ENCODE data around the gene AVPR2.

Gene AVPR2

DNA sequence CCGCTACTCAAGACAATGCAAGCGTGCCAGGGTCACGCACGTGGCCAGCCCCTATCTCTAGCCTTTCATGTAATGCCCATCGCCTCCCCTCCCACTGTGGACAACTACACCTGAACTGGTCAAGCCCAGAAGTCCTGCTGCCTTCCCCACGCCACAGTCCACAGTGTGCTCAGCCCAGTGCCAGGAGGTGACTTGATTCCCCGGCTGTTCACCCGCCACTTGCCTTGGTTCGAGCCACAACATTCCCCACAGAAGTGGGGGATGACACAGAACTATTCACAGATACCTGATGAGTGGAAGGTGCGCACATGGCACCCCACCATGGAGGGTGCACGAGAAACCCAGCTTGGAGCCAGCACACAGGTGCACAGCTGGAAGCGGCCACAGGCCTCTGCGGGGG lies 14.8 kb downstream of the AVPR2 start:
- no peaks in the 10 kb centered on the region for H3K27me3 ChIP-seq
- no peaks in the 10 kb centered on the region for H3K36me3 ChIP-seq
- TF ChIP-seq, protein P1, sequence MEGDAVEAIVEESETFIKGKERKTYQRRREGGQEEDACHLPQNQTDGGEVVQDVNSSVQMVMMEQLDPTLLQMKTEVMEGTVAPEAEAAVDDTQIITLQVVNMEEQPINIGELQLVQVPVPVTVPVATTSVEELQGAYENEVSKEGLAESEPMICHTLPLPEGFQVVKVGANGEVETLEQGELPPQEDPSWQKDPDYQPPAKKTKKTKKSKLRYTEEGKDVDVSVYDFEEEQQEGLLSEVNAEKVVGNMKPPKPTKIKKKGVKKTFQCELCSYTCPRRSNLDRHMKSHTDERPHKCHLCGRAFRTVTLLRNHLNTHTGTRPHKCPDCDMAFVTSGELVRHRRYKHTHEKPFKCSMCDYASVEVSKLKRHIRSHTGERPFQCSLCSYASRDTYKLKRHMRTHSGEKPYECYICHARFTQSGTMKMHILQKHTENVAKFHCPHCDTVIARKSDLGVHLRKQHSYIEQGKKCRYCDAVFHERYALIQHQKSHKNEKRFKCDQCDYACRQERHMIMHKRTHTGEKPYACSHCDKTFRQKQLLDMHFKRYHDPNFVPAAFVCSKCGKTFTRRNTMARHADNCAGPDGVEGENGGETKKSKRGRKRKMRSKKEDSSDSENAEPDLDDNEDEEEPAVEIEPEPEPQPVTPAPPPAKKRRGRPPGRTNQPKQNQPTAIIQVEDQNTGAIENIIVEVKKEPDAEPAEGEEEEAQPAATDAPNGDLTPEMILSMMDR (IDR thresholded peaks at IDR 0.05; ENCODE audit: low read depth, low read length): no peak
- no peak overlapping the region for H3K4me3 ChIP-seq (ENCODE audit: low read depth, low read length)
- peaks cover 26% of the 10 kb centered on the region for H3K4me1 ChIP-seq
- H3K9me3 ChIP-seq: no peaks in the 10 kb centered on the region
- DNase-seq: no peak

DNA sequence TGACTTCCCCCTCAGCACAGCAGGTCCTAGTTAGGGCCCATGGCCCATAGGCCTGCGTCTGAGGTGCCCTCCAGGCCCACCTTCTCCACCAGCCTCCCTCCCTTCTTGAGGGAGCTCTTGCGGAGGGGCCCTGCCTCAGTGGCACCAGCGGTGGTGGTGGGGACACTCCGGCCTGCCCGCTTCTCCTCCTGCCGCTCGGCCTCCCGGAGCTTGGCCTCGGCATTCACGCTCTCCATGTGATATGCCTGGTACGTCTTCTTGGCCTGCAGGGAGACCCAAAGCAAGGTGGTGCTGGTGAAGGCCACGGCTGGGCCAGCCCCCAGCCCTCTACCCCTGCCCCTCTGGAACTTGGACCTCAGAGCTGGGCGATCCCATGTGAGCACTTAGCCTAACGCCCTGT lies 16.1 kb downstream of the AVPR2 start:
- Histone ChIP-seq H3K36me3 (no peaks in the 10 kb centered on the region), H3K4me3 (ENCODE audit: low read depth, low read length) (no peak overlapping the region), H3K27me3 (no peaks in the 10 kb centered on the region), H3K9me3 (no peaks in the 10 kb centered on the region), H3K4me1 (peaks cover 30% of the 10 kb centered on the region)
- DNase-seq: no peak
- TF ChIP-seq, protein P1 (IDR thresholded peaks at IDR 0.05; ENCODE audit: low read depth, low read length): no peak

GRCh38 chrX:153921070-153921469 lies 16.6 kb downstream of the AVPR2 start:
- Histone ChIP-seq H3K4me1 (peaks cover 30% of the 10 kb centered on the region), H3K36me3 (no peaks in the 10 kb centered on the region), H3K4me3 (ENCODE audit: low read depth, low read length) (peak overlapping the region; percentile 45), H3K27me3 (no peaks in the 10 kb centered on the region), H3K9me3 (no peaks in the 10 kb centered on the region)
- no peak for DNase-seq
- TF ChIP-seq, protein P1 (IDR thresholded peaks at IDR 0.05; ENCODE audit: low read depth, low read length): no peak

DNA sequence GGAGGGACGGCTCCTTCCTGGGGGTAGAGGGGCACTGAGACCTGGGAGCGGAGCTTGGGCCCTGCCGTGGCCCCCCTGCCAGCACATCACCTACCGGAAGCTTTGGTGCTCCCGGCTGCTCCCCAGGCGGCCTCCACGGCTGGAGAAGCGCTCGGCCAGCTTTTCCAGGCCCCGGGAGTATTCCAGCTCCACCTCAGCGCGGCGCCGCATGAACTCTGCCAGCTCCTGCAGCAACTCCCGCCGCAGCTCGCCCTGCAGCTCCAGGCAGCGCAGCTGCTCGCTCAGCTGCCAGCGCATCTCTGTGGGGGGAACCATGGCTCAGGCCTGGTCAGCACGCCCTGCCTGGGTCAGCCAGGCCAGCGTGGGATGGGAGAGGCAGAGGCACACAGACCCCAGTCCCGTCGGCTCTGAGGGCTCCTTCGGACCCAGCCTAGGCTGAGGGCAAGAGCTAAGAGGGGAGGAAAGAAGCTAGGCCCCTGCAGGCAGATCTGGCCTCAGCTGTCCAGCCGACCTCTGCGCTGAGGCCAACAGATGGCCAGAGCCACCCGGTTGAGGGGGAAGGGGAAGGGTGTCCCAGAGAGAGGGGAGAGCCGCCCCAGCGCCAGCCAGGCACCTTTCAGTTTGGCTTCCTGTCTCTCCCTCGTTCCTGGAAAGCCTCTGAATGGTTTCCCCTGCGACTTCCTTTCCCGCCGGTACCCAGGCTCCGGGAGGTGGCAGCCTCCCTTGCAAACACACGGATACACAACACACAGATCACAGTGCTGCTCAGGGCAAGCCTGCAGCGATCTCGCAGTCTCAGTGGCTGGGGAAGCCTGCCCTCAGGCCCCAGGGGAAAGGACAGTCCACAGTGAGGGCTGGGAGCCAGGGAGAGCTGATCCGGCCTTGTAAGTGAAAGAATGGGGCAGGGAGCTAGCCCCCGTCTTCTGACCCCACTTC lies 17.3 kb downstream of the AVPR2 start:
- TF ChIP-seq, protein P1 (IDR thresholded peaks at IDR 0.05; ENCODE audit: low read depth, low read length): no peak
- peak; percentile 61 for DNase-seq
- Histone ChIP-seq H3K27me3 (no peaks in the 10 kb centered on the region), H3K4me1 (peaks cover 35% of the 10 kb centered on the region), H3K36me3 (no peaks in the 10 kb centered on the region), H3K9me3 (no peaks in the 10 kb centered on the region), H3K4me3 (ENCODE audit: low read depth, low read length) (peak overlapping the region; percentile 45)

- Histone ChIP-seq H3K27me3 (no peaks in the 10 kb centered on the region), H3K4me3 (ENCODE audit: low read depth, low read length) (no peak overlapping the region)
- peak; percentile 73 for DNase-seq
These were observed 18.7 kb downstream of the AVPR2 start for GRCh38 chrX:153922932-153923857.

More at GRCh38 chrX:153922932-153923857, 18.7 kb downstream of the AVPR2 start:
- H3K36me3 ChIP-seq: no peaks in the 10 kb centered on the region
- TF ChIP-seq, protein P1 (IDR thresholded peaks at IDR 0.05; ENCODE audit: low read depth, low read length): peak; percentile 54
- peaks cover 38% of the 10 kb centered on the region for H3K4me1 ChIP-seq
- H3K9me3 ChIP-seq: no peaks in the 10 kb centered on the region

Measured in BE2C (cell line).